Activated CD8-positive, alpha-beta memory T cell treated with anti-CD3 and anti-CD28 coated beads, Interleukin-2, amount 50 U/mL, for 1 hour (primary cell): ENCODE measurements around the gene SLC5A1.

Source experiments
- DNase-seq: peaks from one replicate; pipeline ENCODE4 v3.0.0-alpha.2; 2020; ENCODE audit errors: extremely low read depth

Gene SLC5A1

GRCh38 chr22:32050678-32051515, 7.8 kb downstream of the SLC5A1 start:
- peak; percentile 4 for DNase-seq

GRCh38 chr22:32052244-32052643, 9.2 kb downstream of the SLC5A1 start:
- no peak for DNase-seq

GRCh38 chr22:32052936-32053791, 10.1 kb downstream of the SLC5A1 start:
- no peak for DNase-seq

- no peak for DNase-seq
Observed at GRCh38 chr22:32055069-32055468, 12.0 kb downstream of the SLC5A1 start.

GRCh38 chr22:32058656-32059260, 15.7 kb downstream of the SLC5A1 start:
- no peak for DNase-seq

GRCh38 chr22:32059426-32059825, 16.4 kb downstream of the SLC5A1 start:
- no peak for DNase-seq

GRCh38 chr22:32063701-32064100, 20.6 kb downstream of the SLC5A1 start:
- DNase-seq, result no peak

GRCh38 chr22:32066820-32067219, 23.8 kb downstream of the SLC5A1 start:
- no peak for DNase-seq

GRCh38 chr22:32067613-32068012, 24.6 kb downstream of the SLC5A1 start:
- no peak for DNase-seq

GRCh38 chr22:32069579-32070372, 26.7 kb downstream of the SLC5A1 start:
- no peak for DNase-seq

GRCh38 chr22:32073262-32073661, 30.2 kb downstream of the SLC5A1 start:
- DNase-seq, result no peak

- DNase-seq, result no peak
Observed at GRCh38 chr22:32073823-32074380, 30.8 kb downstream of the SLC5A1 start.

- no peak for DNase-seq
Observed at GRCh38 chr22:32075997-32076760, 33.1 kb downstream of the SLC5A1 start.

GRCh38 chr22:32076761-32077084, 33.7 kb downstream of the SLC5A1 start:
- DNase-seq, result no peak

- no peak for DNase-seq
Observed at GRCh38 chr22:32077151-32077550, 34.1 kb downstream of the SLC5A1 start.

GRCh38 chr22:32079130-32080089, 36.3 kb downstream of the SLC5A1 start:
- DNase-seq, result no peak

- DNase-seq, result no peak
Observed at GRCh38 chr22:32080904-32081303, 37.8 kb downstream of the SLC5A1 start.

GRCh38 chr22:32082331-32082730, 39.3 kb downstream of the SLC5A1 start:
- DNase-seq, result no peak

GRCh38 chr22:32083000-32083399, 39.9 kb downstream of the SLC5A1 start:
- DNase-seq, result no peak

- DNase-seq, result no peak
Observed at GRCh38 chr22:32083814-32084213, 40.8 kb downstream of the SLC5A1 start.
